MCF 10A (cell line): ENCODE results near the gene DBNDD2. TPM values are rescaled to one million over a fixed set of nuclear protein-coding genes. Genes with fewer than 3 reads are reported as not detected.

Experiments used
- BruUV-seq: library from RNA; stranded (reverse); fragments of 400-500 nt; replicated peaks from 2 replicates; lab custom pipeline; 2021; lab: Mats Ljungman, UMichigan
- CTCF ChIA-PET: fragments of 300-600 bp; sonication (Branson Sonifier 250); formaldehyde crosslinking; extraction: SDS; loops from one replicate; lab custom pipeline; 2021; ENCODE audit warnings: antibody characterized with exemption, inconsistent platforms; lab: Yijun Ruan, JAX
- POLR2A ChIA-PET: fragments of 300-600, 350-650 bp; sonication (Branson Sonifier 250); formaldehyde crosslinking; extraction: SDS; loops from one replicate; lab custom pipeline; 2020; ENCODE audit warnings: antibody characterized with exemption, inconsistent platforms; lab: Yijun Ruan, JAX
- DNase-seq: peaks from one replicate; pipeline ENCODE4 v3.0.0-alpha.2; 2018; ENCODE audit not compliant: unreplicated experiment
- H3K27ac Mint-ChIP-seq: one replicate; pipeline ENCODE4 v1.8.0; 2022; ENCODE audit warnings: mild to moderate bottlenecking, low read depth, mixed read lengths; ENCODE audit not compliant: unreplicated experiment
- H3K27me3 Mint-ChIP-seq: one replicate; pipeline ENCODE4 v1.8.0; 2022; ENCODE audit warnings: mixed read lengths; ENCODE audit not compliant: insufficient read depth, unreplicated experiment
- H3K36me3 Mint-ChIP-seq: one replicate; pipeline ENCODE4 v1.8.0; 2022; ENCODE audit warnings: mild to moderate bottlenecking, moderate library complexity, mixed read lengths; ENCODE audit not compliant: insufficient read depth, unreplicated experiment
- H3K4me1 Mint-ChIP-seq: one replicate; pipeline ENCODE4 v1.8.0; 2022; ENCODE audit warnings: mixed read lengths; ENCODE audit not compliant: insufficient read depth, unreplicated experiment
- H3K4me3 Mint-ChIP-seq: one replicate; pipeline ENCODE4 v1.8.0; 2022; ENCODE audit warnings: mild to moderate bottlenecking, moderate library complexity, mixed read lengths; ENCODE audit not compliant: unreplicated experiment
- H3K9me3 Mint-ChIP-seq: one replicate; pipeline ENCODE4 v1.8.0; 2022; ENCODE audit warnings: mixed read lengths; ENCODE audit not compliant: unreplicated experiment
- CTCF ChIP-seq: fragments of 200-600 bp; IDR thresholded peaks from one replicate; pipeline ENCODE4 v1.8.0; 2022; ENCODE audit warnings: antibody characterized with exemption, mild to moderate bottlenecking; ENCODE audit not compliant: unreplicated experiment
- intact Hi-C: fragments of 100-400 bp; cut with micrococcal nuclease; formaldehyde crosslinking; loops from 2 replicates; pipeline ENCODE4 v1.14.1; 2022
- total RNA-seq: library from RNA; stranded (reverse); gene quantifications from 2 replicates; pipeline ENCODE4 v1.2.3, GENCODE V29; 2022

The DBNDD2 gene
- total RNA-seq, 1 experiment from 2014 or later, result 9.1 TPM

GRCh38 chr20:45365444-45365970 is 42.6 kb upstream of the DBNDD2 start:
- BruUV-seq, result no TSS peak
- H3K4me3 Mint-ChIP-seq, result peak overlapping the region; percentile 20
- intact Hi-C loops, result no loop called here
- H3K27me3 Mint-ChIP-seq, result no peaks in the 10 kb centered on the region
- no peak overlapping the region for H3K27ac Mint-ChIP-seq
- ChIA-PET POLR2A (interaction anchor here (0.9 to 34.6 kb wide), 4 partner anchors 9 to 51 kb away, joined by 3 to 1328 read pairs (median 24); partner anchors contain the start of genes PIGT and SDC4), CTCF (interaction anchor here (0.6 to 12.8 kb wide), 8 partner anchors 11 to 419 kb away, joined by 3 to 123 read pairs (median 3); no protein-coding TSS in a partner anchor)
- DNase-seq, result no peak
- peaks cover 42% of the 10 kb centered on the region for H3K36me3 Mint-ChIP-seq
- no peaks in the 10 kb centered on the region for H3K9me3 Mint-ChIP-seq
- peaks cover 7% of the 10 kb centered on the region for H3K4me1 Mint-ChIP-seq
- TF ChIP-seq CTCF, result no peak

- Mint-ChIP-seq H3K4me1 (peaks cover 7% of the 10 kb centered on the region), H3K27ac (no peak overlapping the region), H3K4me3 (no peak overlapping the region), H3K9me3 (no peaks in the 10 kb centered on the region), H3K27me3 (no peaks in the 10 kb centered on the region), H3K36me3 (peaks cover 42% of the 10 kb centered on the region)
- POLR2A ChIA-PET, result interaction anchor here (0.7 to 34.6 kb wide), 5 partner anchors 8 to 49 kb away, joined by 3 to 1328 read pairs (median 4); partner anchors contain the start of genes PIGT and SDC4
- no TSS peak for BruUV-seq
- intact Hi-C loops, result no loop called here
- TF ChIP-seq CTCF, result no peak
- no peak for DNase-seq
- CTCF ChIA-PET, result interaction anchor here (0.6 to 12.8 kb wide), 5 partner anchors 10 to 621 kb away, joined by 3 to 123 read pairs (median 5); no protein-coding TSS in a partner anchor
These were observed 41.9 kb upstream of the DBNDD2 start for GRCh38 chr20:45366192-45366591.

GRCh38 chr20:45366631-45367030 is 41.5 kb upstream of the DBNDD2 start:
- POLR2A ChIA-PET, result interaction anchor here (0.7 to 34.6 kb wide), 5 partner anchors 8 to 49 kb away, joined by 3 to 1328 read pairs (median 4); partner anchors contain the start of genes PIGT and SDC4
- no TSS peak for BruUV-seq
- Mint-ChIP-seq H3K36me3 (peaks cover 42% of the 10 kb centered on the region), H3K27ac (no peak overlapping the region), H3K9me3 (no peaks in the 10 kb centered on the region), H3K4me3 (no peak overlapping the region), H3K4me1 (peaks cover 7% of the 10 kb centered on the region), H3K27me3 (no peaks in the 10 kb centered on the region)
- DNase-seq, result no peak
- CTCF ChIA-PET, result interaction anchor here (0.6 to 12.8 kb wide), 5 partner anchors 14 to 621 kb away, joined by 3 to 123 read pairs (median 5); no protein-coding TSS in a partner anchor
- TF ChIP-seq CTCF, result no peak
- intact Hi-C loops, result no loop called here

- peaks cover 42% of the 10 kb centered on the region for H3K36me3 Mint-ChIP-seq
- TF ChIP-seq CTCF, result no peak
- H3K27me3 Mint-ChIP-seq, result no peaks in the 10 kb centered on the region
- no peak overlapping the region for H3K27ac Mint-ChIP-seq
- no TSS peak for BruUV-seq
- H3K9me3 Mint-ChIP-seq, result no peaks in the 10 kb centered on the region
- H3K4me3 Mint-ChIP-seq, result no peak overlapping the region
- POLR2A ChIA-PET, result interaction anchor here (1.1 to 34.6 kb wide), 3 partner anchors 20 to 31 kb away, joined by 3 to 1328 read pairs (median 7); partner anchors contain the start of gene SDC4
- no peak for DNase-seq
- CTCF ChIA-PET, result interaction anchor here (0.8 to 12.8 kb wide), 4 partner anchors 14 to 404 kb away, joined by 3 to 123 read pairs (median 4); no protein-coding TSS in a partner anchor
- intact Hi-C loops, result no loop called here
- peaks cover 7% of the 10 kb centered on the region for H3K4me1 Mint-ChIP-seq
These were observed 41.0 kb upstream of the DBNDD2 start for GRCh38 chr20:45367126-45367525.
